Measurements from ENCODE around the gene CAMKK1.
"Not testable (repeated sequence)": the region's sequence is repeated elsewhere in the genome, so short reads cannot be mapped to it uniquely, and the experiment has no call there.

CAMKK1 gene

DNA sequence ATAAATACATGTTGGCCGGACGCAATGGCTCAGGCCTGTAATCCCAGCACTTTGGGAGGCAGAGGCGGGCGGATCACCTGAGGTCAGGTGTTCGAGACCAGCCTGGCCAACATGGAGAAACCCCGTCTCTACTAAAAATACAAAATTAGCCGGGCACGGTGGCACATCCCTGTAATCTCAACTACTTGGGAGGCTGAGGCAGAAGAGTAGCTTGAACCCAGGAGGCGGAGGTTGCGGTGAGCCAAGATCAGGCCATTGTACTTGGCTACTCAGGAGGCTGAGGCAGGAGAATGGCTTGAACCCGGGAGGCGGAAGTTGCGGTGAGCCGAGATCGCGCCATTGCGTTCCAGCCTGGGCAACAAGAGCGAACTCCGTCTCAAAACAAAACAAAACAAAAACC is 48.3 kb downstream of the CAMKK1 start:
- not testable (repeated sequence) for DNase-seq

GRCh38 chr17:3843935-3844516 is 48.8 kb downstream of the CAMKK1 start:
- peak; percentile 40 for DNase-seq

GRCh38 chr17:3838206-3838605 is 54.6 kb downstream of the CAMKK1 start:
- DNase-seq, result no peak

- no peak for DNase-seq
Measured at GRCh38 chr17:3836551-3836950, 56.3 kb downstream of the CAMKK1 start.

GRCh38 chr17:3835410-3836229 is 57.2 kb downstream of the CAMKK1 start:
- DNase-seq, result no peak

DNA sequence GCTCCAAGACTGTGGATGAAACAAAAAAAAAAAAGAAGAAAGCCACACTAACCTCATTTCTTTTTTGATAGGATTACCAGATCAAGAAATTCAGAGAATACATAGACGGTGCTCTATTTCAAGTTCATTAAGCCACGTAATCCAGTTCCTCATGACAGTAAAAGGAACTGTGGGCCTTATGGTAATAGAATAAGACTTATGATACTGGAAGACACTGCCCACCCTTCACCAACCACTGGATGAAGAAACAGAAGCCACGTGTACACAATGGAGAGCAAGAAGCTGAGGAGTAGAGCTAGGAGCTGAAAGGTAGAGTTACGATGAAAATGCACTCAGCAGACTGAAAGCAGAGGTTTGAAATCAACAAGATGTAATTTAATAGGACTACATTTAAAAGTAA is 58.0 kb downstream of the CAMKK1 start:
- no peak for DNase-seq

DNA sequence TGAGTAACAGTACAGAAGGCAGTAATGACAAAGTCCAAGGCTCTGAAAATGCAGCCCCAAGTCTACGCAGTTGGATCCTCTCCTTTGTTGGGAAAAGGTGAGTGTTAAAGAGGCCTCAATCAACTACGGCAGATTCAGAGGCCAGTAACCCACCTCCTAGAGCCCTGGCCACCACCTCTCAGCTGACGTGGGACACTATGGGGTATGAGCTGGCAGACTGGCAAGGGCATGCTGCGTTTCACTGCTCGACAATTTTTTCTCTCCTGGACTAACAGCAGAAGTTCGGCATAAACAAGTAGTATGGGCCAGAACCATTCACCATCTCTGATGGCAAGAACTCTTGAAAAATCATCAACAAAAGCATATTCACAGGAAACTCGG is 64.0 kb downstream of the CAMKK1 start:
- DNase-seq, result no peak

GRCh38 chr17:3828151-3828851 is 64.6 kb downstream of the CAMKK1 start:
- no peak for DNase-seq

DNA sequence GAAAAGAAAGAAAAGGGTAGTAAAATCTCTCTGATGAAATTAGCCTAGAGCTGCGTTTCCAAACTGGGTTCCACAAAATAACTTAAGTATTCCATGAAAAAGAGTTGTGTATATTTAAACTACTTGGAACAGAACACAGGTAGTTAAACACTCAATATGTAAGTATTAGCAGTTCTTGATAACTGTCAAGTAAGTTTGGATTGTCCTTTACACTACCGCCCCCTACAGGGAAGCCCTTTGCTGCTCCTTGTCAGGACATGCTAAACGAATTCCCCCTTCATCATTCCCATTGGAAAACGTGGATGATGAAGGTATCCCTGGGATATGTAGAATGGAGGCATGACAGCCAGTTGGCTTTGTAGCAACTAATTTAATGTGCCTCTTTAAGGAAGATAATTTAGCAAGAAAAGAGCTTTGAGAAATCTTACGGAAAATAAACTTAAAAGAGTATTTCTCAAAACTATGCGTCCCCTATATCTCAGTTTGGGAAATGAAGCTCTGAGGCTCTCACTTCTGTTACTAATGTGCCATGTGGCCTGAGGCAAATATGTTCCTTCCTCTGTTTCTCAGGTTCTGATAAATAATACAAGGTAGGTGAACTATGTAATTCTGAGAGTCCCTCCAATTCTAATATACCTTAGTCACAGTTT is 65.6 kb downstream of the CAMKK1 start:
- DNase-seq, result peak; percentile 54

- DNase-seq, result no peak
Measured at GRCh38 chr17:3826191-3826590, 66.7 kb downstream of the CAMKK1 start.

DNA sequence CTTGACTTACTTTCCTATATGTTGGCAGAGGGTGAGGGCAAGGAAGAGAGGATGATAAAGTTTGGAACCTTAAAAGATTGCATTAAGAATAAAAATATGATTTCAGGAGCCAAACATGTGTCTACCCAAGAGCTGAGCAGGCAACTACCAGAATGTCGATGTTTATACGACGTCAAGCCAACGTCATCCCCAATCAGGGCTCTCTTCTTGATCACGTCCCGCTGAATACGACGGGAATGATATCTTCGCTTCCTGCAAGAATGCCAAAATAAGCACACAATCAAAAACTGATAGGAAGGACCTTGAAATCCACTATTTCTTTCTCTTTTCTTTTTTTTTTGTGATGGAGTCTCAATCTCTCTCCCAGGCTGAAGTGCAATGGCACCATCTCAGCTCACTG is 71.8 kb downstream of the CAMKK1 start:
- DNase-seq, result no peak

- DNase-seq, result no peak
Measured at GRCh38 chr17:3818786-3819185, 74.1 kb downstream of the CAMKK1 start.

GRCh38 chr17:3817851-3818605 is 74.8 kb downstream of the CAMKK1 start:
- DNase-seq, result no peak

DNA sequence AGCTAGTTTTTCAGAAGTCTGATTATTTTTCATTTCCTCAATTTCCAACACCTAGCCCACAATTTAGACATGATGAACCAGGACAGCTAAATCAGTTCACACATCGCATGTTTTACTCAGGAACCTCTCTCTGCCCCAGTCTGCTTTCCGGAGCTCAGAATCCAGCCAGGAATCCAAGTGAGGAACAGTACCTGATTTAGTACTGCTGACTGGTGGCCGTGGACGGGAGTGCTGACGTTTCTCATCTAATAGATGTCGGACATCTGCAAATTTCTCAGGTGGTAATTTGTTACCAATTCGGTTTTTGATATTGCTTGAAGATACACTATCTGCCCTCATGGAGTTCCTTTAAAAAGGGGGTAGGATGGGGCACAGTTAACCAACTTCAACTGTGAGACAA is 76.9 kb downstream of the CAMKK1 start:
- DNase-seq, result no peak

GRCh38 chr17:3815122-3815521 is 77.7 kb downstream of the CAMKK1 start:
- no peak for DNase-seq

GRCh38 chr17:3814361-3814760 is 78.5 kb downstream of the CAMKK1 start:
- no peak for DNase-seq

DNA sequence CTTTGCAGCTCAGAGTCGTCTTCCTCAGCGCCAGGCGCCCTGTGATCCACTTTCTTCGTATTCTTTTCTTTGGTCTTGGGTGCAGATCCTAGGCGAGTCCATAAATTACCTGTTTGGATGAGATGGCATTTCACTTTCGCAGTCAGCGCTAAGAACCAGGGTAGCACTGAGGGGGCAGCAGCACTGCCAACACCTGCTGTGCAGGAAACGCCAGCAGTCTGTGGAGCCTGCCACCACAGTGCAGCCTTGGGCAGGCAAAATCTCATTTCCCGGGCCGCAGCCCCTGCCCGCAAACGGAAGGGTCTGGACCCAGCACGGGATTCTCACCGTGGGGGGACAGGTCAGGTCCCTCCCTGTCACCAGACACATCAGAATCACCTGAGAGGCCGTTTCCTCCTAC is 79.7 kb downstream of the CAMKK1 start:
- no peak for DNase-seq

DNA sequence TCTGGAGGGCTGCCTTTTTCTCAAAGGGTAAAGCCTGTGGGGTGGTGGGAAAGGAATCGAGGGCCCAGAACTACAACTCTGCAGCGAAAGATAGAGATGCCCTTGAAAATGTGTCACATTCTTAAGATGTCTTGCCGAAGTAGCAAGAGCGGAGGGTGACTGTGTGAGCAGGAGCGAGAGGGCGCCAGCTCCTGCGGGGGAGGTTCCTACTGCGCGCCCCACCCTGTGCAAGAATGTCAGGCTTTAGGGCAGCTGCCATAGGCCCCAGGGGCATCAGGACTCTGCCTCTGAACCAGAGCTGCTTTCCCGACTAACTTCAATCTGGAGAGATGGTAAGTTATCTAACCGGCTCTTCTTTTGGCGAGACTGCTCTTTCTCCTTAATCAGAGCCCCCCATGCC is 80.1 kb downstream of the CAMKK1 start:
- DNase-seq, result no peak

GRCh38 chr17:3812284-3812683 is 80.6 kb downstream of the CAMKK1 start:
- no peak for DNase-seq
